Measurements from ENCODE around the gene ABCA3.

The ABCA3 gene

GRCh38 chr16:2253293-2253692 is 87.2 kb downstream of the ABCA3 start:
- H3K27ac Mint-ChIP-seq: peak overlapping the region in 1 of 3 experiments; percentile 81
- H3K4me1 Mint-ChIP-seq: no peaks in the 10 kb centered on the region

DNA sequence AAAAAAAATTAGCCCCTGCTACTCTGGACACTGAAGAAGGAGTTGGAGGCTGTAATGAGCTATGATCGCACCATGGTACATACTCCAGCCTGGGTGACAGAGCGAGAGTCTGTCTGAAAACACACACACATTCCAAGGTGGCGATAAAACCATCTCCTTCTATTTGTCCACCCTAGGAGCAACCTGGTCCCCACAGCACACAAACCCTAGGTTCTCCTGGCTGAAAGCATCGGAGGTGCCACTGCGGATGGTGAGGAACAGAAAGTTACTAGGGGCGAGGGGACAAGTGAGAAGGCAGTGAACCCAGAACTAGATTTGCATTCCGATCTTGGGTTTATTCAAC is 87.8 kb downstream of the ABCA3 start:
- Mint-ChIP-seq H3K4me1 (no peaks in the 10 kb centered on the region), H3K36me3 (ENCODE audit: low read depth) (peaks cover 44% of the 10 kb centered on the region), H3K4me3 (peak overlapping the region; percentile 31 to 73 (median 63)), H3K27me3 (ENCODE audit: low read depth) (no peaks in the 10 kb centered on the region), H3K9me3 (no peaks in the 10 kb centered on the region), H3K27ac (peak overlapping the region in 1 of 3 experiments; percentile 81)
- TF ChIP-seq, protein P1, sequence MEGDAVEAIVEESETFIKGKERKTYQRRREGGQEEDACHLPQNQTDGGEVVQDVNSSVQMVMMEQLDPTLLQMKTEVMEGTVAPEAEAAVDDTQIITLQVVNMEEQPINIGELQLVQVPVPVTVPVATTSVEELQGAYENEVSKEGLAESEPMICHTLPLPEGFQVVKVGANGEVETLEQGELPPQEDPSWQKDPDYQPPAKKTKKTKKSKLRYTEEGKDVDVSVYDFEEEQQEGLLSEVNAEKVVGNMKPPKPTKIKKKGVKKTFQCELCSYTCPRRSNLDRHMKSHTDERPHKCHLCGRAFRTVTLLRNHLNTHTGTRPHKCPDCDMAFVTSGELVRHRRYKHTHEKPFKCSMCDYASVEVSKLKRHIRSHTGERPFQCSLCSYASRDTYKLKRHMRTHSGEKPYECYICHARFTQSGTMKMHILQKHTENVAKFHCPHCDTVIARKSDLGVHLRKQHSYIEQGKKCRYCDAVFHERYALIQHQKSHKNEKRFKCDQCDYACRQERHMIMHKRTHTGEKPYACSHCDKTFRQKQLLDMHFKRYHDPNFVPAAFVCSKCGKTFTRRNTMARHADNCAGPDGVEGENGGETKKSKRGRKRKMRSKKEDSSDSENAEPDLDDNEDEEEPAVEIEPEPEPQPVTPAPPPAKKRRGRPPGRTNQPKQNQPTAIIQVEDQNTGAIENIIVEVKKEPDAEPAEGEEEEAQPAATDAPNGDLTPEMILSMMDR (IDR thresholded peaks at IDR 0.05; ENCODE audit: unreplicated experiment in 3 of 3): no peak

More at GRCh38 chr16:2253293-2253692, 87.2 kb downstream of the ABCA3 start:
- Mint-ChIP-seq H3K4me3 (peak overlapping the region in 1 of 3 experiments; percentile 73), H3K27me3 (ENCODE audit: low read depth) (no peaks in the 10 kb centered on the region), H3K9me3 (no peaks in the 10 kb centered on the region), H3K36me3 (ENCODE audit: low read depth) (peaks cover 49% of the 10 kb centered on the region)
- TF ChIP-seq, protein P1 (IDR thresholded peaks at IDR 0.05; ENCODE audit: unreplicated experiment in 3 of 3): no peak

GRCh38 chr16:2251296-2252111 is 89.0 kb downstream of the ABCA3 start, which contains the start of gene ECI1:
Gene ECI1 (minus strand): TSS chr16:2251587. CDS start chr16:2251566, 21 bp downstream.
- TF ChIP-seq, protein P1 (IDR thresholded peaks at IDR 0.05; ENCODE audit: unreplicated experiment in 3 of 3): peak; percentile 54 to 74 (median 59)
- Mint-ChIP-seq H3K27ac (peak within 1 kb of the TSS in 2 of 3 experiments; percentile 76 to 92), H3K4me3 (peak within 1 kb of the TSS; percentile 89 to 93 (median 90)), H3K36me3 (ENCODE audit: low read depth) (peaks cover 32% of the 10 kb centered on the region), H3K4me1 (no peaks in the 10 kb centered on the region), H3K27me3 (ENCODE audit: low read depth) (no peaks in the 10 kb centered on the region), H3K9me3 (no peaks in the 10 kb centered on the region)

GRCh38 chr16:2250652-2251295 is 89.8 kb downstream of the ABCA3 start:
- no peaks in the 10 kb centered on the region for H3K9me3 Mint-ChIP-seq
- TF ChIP-seq, protein P1 (IDR thresholded peaks at IDR 0.05; ENCODE audit: unreplicated experiment in 3 of 3): no peak
- peaks cover 29% of the 10 kb centered on the region for H3K36me3 Mint-ChIP-seq (ENCODE audit: low read depth)
- H3K27ac Mint-ChIP-seq: peak overlapping the region in 2 of 3 experiments; percentile 65 to 92
- peak overlapping the region; percentile 89 to 93 (median 90) for H3K4me3 Mint-ChIP-seq
- H3K4me1 Mint-ChIP-seq: no peaks in the 10 kb centered on the region
- no peaks in the 10 kb centered on the region for H3K27me3 Mint-ChIP-seq (ENCODE audit: low read depth)

- H3K27ac Mint-ChIP-seq: no peak overlapping the region
- TF ChIP-seq, protein P1 (IDR thresholded peaks at IDR 0.05; ENCODE audit: unreplicated experiment in 3 of 3): no peak
- no peaks in the 10 kb centered on the region for H3K27me3 Mint-ChIP-seq (ENCODE audit: low read depth)
- H3K36me3 Mint-ChIP-seq (ENCODE audit: low read depth): peaks cover 18% of the 10 kb centered on the region
- H3K9me3 Mint-ChIP-seq: no peaks in the 10 kb centered on the region
- no peak overlapping the region for H3K4me3 Mint-ChIP-seq
- no peaks in the 10 kb centered on the region for H3K4me1 Mint-ChIP-seq
These were observed 94.1 kb downstream of the ABCA3 start for GRCh38 chr16:2246301-2246885.
